NCI-H345 treated with DMSO at 0.1 percent for 48 hours (cell line): ENCODE results near the gene KCNJ11.

Experiments
- DNase-seq: peaks from one replicate; lab custom pipeline; 2025; ENCODE audit not compliant: unreplicated experiment; lab: John Stamatoyannopoulos, UW

The KCNJ11 gene

GRCh38 chr11:17392872-17393271 lies 4.4 kb upstream of the KCNJ11 start:
- no peak for DNase-seq

- DNase-seq = no peak
Observed at GRCh38 chr11:17391493-17392355, 3.3 kb upstream of the KCNJ11 start.

- no peak for DNase-seq
Observed at GRCh38 chr11:17389957-17390649, 1.6 kb upstream of the KCNJ11 start.

- peak; percentile 89 for DNase-seq
Observed at GRCh38 chr11:17389211-17389956, 925 bp upstream of the KCNJ11 start.

- DNase-seq = no peak
Observed at GRCh38 chr11:17387811-17388210, 648 bp downstream of the KCNJ11 start.

- no peak for DNase-seq
Observed at GRCh38 chr11:17387254-17387653, 1.2 kb downstream of the KCNJ11 start.

GRCh38 chr11:17386331-17387084 lies 2.0 kb downstream of the KCNJ11 start:
- DNase-seq = peak; percentile 4

- DNase-seq = no peak
Observed at GRCh38 chr11:17385926-17386325, 2.5 kb downstream of the KCNJ11 start.

GRCh38 chr11:17385492-17385891 lies 3.0 kb downstream of the KCNJ11 start:
- no peak for DNase-seq

GRCh38 chr11:17384002-17384511 lies 4.4 kb downstream of the KCNJ11 start:
- DNase-seq = peak; percentile 66

- no peak for DNase-seq
Observed at GRCh38 chr11:17383461-17383860, 5.0 kb downstream of the KCNJ11 start.

- no peak for DNase-seq
Observed at GRCh38 chr11:17382046-17382728, 6.3 kb downstream of the KCNJ11 start.

- DNase-seq = no peak
Observed at GRCh38 chr11:17381156-17381555, 7.3 kb downstream of the KCNJ11 start.

GRCh38 chr11:17379383-17380180 lies 8.9 kb downstream of the KCNJ11 start:
- no peak for DNase-seq

- no peak for DNase-seq
Observed at GRCh38 chr11:17378655-17379054, 9.8 kb downstream of the KCNJ11 start.

- no peak for DNase-seq
Observed at GRCh38 chr11:17376493-17376892, 12.0 kb downstream of the KCNJ11 start.

GRCh38 chr11:17375547-17375946 lies 12.9 kb downstream of the KCNJ11 start:
- no peak for DNase-seq

GRCh38 chr11:17371614-17372013 lies 16.8 kb downstream of the KCNJ11 start:
- no peak for DNase-seq

- no peak for DNase-seq
Observed at GRCh38 chr11:17369684-17370243, 18.7 kb downstream of the KCNJ11 start.
